Measurements from ENCODE around the gene EMP2.

EMP2 gene

DNA sequence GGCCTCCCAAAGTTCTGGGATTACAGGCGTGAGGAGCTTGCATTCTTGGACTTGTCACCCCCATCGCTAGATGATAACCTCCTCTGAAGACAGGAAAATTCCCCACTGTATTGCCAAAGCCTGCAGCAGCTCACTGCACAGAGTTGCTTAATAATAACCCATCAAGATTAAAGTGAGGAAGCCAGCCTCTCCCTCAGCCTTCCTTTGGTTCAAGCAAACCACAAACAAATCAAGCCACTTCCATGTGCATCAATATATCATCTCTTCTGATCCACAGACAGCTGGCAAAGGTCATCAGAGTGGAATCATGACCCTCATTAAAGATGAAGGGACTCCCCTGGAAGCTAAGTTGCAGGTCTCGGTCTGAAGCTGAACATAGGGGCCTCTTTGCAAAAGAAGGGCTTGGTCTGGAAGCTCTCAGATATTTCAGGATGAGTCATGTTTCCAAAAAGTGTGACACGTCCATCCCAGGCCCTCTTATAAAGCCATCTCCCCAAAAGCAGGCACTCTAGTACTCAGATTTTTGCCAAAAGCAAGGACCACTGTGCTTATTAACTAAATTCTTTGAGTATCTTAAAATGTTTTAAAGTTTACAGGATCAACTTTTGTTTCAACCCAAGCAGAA lies 4.8 kb downstream of the EMP2 start:
- TF ChIP-seq, protein P1, sequence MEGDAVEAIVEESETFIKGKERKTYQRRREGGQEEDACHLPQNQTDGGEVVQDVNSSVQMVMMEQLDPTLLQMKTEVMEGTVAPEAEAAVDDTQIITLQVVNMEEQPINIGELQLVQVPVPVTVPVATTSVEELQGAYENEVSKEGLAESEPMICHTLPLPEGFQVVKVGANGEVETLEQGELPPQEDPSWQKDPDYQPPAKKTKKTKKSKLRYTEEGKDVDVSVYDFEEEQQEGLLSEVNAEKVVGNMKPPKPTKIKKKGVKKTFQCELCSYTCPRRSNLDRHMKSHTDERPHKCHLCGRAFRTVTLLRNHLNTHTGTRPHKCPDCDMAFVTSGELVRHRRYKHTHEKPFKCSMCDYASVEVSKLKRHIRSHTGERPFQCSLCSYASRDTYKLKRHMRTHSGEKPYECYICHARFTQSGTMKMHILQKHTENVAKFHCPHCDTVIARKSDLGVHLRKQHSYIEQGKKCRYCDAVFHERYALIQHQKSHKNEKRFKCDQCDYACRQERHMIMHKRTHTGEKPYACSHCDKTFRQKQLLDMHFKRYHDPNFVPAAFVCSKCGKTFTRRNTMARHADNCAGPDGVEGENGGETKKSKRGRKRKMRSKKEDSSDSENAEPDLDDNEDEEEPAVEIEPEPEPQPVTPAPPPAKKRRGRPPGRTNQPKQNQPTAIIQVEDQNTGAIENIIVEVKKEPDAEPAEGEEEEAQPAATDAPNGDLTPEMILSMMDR (IDR thresholded peaks at IDR 0.05; ENCODE audit: borderline replicate concordance, control extremely low read depth, extremely low read depth, insufficient read depth, missing control alignments) = no peak
- in situ Hi-C loops (cut with MboI; ENCODE audit: low sequenced_read_pairs, unreplicated experiment) = no loop called here
- no peak for DNase-seq (ENCODE audit: low spot score)

DNA sequence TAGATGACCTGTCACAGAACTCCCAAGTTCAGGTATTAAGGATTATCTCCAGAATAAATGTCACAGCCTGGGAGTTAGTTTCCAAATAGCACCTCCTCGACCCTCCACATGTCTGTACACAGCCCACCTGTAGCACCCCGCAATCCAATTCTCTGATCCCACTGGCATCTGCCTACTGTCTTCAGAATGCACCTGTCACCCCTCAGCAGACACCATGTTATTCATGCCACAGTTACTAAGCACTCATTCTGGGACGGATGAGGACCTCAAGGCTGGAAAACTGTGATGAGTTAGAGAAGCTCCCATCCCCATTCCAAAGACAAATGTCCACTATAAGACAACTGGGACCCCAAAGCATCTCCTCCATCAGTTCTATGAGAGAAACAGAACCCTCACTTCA lies 7.8 kb downstream of the EMP2 start:
- DNase-seq (ENCODE audit: low spot score) = no peak
- in situ Hi-C loops (cut with MboI; ENCODE audit: low sequenced_read_pairs, unreplicated experiment) = no loop called here
- TF ChIP-seq, protein P1 (IDR thresholded peaks at IDR 0.05; ENCODE audit: borderline replicate concordance, control extremely low read depth, extremely low read depth, insufficient read depth, missing control alignments) = no peak

DNA sequence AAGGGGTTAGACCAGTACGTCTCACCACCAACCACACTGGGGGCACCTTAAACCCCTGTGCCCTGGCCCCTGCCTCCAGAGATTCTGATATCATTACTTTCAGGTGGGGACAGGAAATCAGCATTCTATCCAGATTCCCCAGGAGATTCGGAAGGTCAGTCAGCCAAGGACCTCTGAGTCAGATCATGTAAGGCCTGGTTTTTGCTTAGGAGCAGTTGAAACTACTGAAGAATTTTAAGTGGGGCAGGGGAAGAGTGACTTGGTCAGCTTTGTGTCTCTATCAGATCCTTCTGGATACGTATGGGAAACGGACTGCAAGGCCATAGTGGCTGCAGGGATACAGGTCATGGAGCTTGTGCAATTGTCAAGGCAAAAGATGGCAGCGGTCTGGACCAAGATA lies 9.0 kb downstream of the EMP2 start:
- TF ChIP-seq, protein P1 (IDR thresholded peaks at IDR 0.05; ENCODE audit: borderline replicate concordance, control extremely low read depth, extremely low read depth, insufficient read depth, missing control alignments) = no peak
- in situ Hi-C loops (cut with MboI; ENCODE audit: low sequenced_read_pairs, unreplicated experiment) = no loop called here
- no peak for DNase-seq (ENCODE audit: low spot score)

DNA sequence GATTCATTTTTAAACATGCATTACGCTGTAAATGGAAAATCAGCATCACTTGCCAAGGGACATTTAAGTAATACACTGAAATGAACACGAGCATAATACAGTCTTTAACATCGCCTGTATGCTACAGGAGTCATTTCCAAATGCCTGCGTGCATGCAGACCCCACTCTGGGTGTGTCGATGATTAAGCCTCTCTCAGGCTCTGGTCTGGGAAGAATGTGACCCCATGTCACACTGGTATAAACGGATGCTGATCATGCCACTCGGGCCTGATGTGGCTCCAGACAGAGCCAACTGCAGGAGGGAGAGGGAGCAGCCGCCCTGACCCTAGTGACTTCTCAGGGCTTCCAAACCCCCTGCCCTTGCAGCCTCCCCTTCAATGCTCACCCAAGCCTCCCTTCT lies 10.8 kb downstream of the EMP2 start:
- no peak for DNase-seq (ENCODE audit: low spot score)
- in situ Hi-C loops (cut with MboI; ENCODE audit: low sequenced_read_pairs, unreplicated experiment) = no loop called here
- TF ChIP-seq, protein P1 (IDR thresholded peaks at IDR 0.05; ENCODE audit: borderline replicate concordance, control extremely low read depth, extremely low read depth, insufficient read depth, missing control alignments) = no peak

DNA sequence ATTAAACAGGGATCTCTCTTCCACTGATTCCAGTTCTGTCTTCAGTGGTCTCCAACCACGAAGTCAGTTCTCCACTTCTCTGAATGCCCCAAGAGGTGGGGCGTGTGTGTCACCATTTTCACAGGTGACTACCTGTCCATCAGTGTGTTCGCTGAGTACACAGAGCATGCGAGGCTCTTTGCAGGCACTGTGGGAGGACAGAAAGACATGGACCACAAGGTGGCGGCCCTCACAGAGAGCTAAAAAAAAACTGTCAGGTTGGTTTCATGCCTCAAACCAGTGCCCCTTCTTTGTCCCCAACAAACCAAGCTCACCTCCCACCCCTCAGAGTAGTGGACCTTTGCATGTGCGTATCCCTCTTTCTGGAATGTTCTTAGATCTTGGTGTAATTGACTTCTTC lies 13.8 kb downstream of the EMP2 start:
- in situ Hi-C loops (cut with MboI; ENCODE audit: low sequenced_read_pairs, unreplicated experiment) = no loop called here
- TF ChIP-seq, protein P1 (IDR thresholded peaks at IDR 0.05; ENCODE audit: borderline replicate concordance, control extremely low read depth, extremely low read depth, insufficient read depth, missing control alignments) = no peak
- DNase-seq (ENCODE audit: low spot score) = no peak

DNA sequence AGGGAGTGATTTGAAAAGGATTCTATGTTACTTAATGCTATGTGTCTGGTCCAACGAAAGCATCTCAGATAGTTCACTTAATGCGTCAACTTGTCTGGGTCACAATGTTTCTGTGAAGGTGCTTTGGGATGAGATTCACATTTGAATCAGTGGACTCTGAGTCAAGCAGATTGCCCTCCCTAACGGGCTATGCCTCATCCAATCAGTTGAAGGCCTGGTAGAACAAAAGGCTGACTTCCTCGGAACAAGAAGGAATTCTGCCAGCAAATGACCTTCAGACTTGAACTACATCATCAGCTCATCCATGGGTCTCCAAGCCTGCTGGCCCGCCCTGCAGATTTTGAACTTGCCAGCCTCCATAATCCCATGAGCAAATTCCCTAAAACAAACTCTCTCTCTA lies 15.2 kb downstream of the EMP2 start:
- TF ChIP-seq, protein P1 (IDR thresholded peaks at IDR 0.05; ENCODE audit: borderline replicate concordance, control extremely low read depth, extremely low read depth, insufficient read depth, missing control alignments) = no peak
- in situ Hi-C loops (cut with MboI; ENCODE audit: low sequenced_read_pairs, unreplicated experiment) = no loop called here
- DNase-seq (ENCODE audit: low spot score) = no peak

Data from GM13976 (cell line).